IMR-90 (cell line): Measurements from ENCODE around the gene ATP9B.

ENCODE experiments used
- BHLHE40 ChIP-seq: fragments of 150-350 bp; IDR thresholded peaks from 2 replicates; pipeline ENCODE4 v1.6.1; 2016; ENCODE audit warnings: mild to moderate bottlenecking, low read depth, low read length
- CEBPB ChIP-seq: IDR thresholded peaks from 2 replicates; pipeline ENCODE4 v1.6.1; 2012; ENCODE audit warnings: low read depth, low read length, improper control_type of control experiment
- CTCF ChIP-seq: conservative IDR thresholded peaks from 2 replicates; pipeline ENCODE4 v1.5.1; 2012; ENCODE audit warnings: mild to moderate bottlenecking, low read depth, low read length, improper control_type of control experiment
- ELK1 ChIP-seq: fragments of 150-350 bp; IDR thresholded peaks from 2 replicates; pipeline ENCODE4 v1.6.1; 2016; ENCODE audit warnings: low read depth, mild to moderate bottlenecking, low read length, moderate library complexity, borderline replicate concordance
- MAFK ChIP-seq: IDR thresholded peaks from 2 replicates; pipeline ENCODE4 v1.6.1; 2012; ENCODE audit warnings: low read depth, low read length, improper control_type of control experiment
- MAZ ChIP-seq: IDR thresholded peaks from 2 replicates; pipeline ENCODE4 v1.6.1; 2012; ENCODE audit warnings: low read depth, mild to moderate bottlenecking, low read length, improper control_type of control experiment, moderate library complexity, borderline replicate concordance
- MXI1 ChIP-seq: IDR thresholded peaks from 2 replicates; pipeline ENCODE4 v1.6.1; 2012; ENCODE audit warnings: low read depth, mild to moderate bottlenecking, low read length, moderate library complexity, borderline replicate concordance
- NFE2L2 ChIP-seq: fragments of 150-350 bp; IDR thresholded peaks from 2 replicates; pipeline ENCODE4 v1.6.1; 2016; ENCODE audit warnings: low read depth, mild to moderate bottlenecking, low read length
- POLR2A ChIP-seq: IDR thresholded peaks from 2 replicates; pipeline ENCODE4 v1.6.1; 2012; ENCODE audit warnings: mild to moderate bottlenecking, low read depth, low read length
- RAD21 ChIP-seq: IDR thresholded peaks from 2 replicates; pipeline ENCODE4 v1.6.1; 2012; ENCODE audit warnings: low read length, improper control_type of control experiment
- RCOR1 ChIP-seq: IDR thresholded peaks from 2 replicates; pipeline ENCODE4 v1.6.1; 2012; ENCODE audit warnings: mild to moderate bottlenecking, low read length, improper control_type of control experiment; ENCODE audit not compliant: insufficient replicate concordance
- RFX5 ChIP-seq: IDR thresholded peaks from 2 replicates; pipeline ENCODE4 v1.8.0; 2012; ENCODE audit warnings: low read depth, mild to moderate bottlenecking, low read length, moderate library complexity
- SMC3 ChIP-seq: fragments of 150-350 bp; IDR thresholded peaks from 2 replicates; pipeline ENCODE4 v1.6.1; 2016; ENCODE audit warnings: low read depth, mild to moderate bottlenecking, antibody characterized with exemption, low read length, moderate library complexity
- USF2 ChIP-seq: fragments of 150-350 bp; IDR thresholded peaks from 2 replicates; pipeline ENCODE4 v1.6.1; 2017; ENCODE audit warnings: mild to moderate bottlenecking, antibody characterized with exemption, low read length, low read depth

- TF ChIP-seq MXI1, result no peak
- no peak for TF ChIP-seq CTCF
- no peak for TF ChIP-seq MAZ
- TF ChIP-seq POLR2A, result no peak
- TF ChIP-seq RCOR1, result no peak
- TF ChIP-seq ELK1, result no peak
- TF ChIP-seq CEBPB, result no peak
- no peak for TF ChIP-seq USF2
- no peak for TF ChIP-seq NFE2L2
- no peak for TF ChIP-seq RFX5
- TF ChIP-seq RAD21, result no peak
- TF ChIP-seq MAFK, result no peak
- no peak for TF ChIP-seq SMC3
- no peak for TF ChIP-seq BHLHE40
Observed at GRCh38 chr18:79070486-79070885, 1.3 kb downstream of the ATP9B start.
